Sigmoid colon (tissue), 7 donors: ENCODE results near the gene TRIM4. TPM values are rescaled to one million over a fixed set of nuclear protein-coding genes. Genes with fewer than 3 reads are reported as not detected.

Experiments
- DNase-seq: peaks from one replicate; pipeline ENCODE4 v3.0.0-alpha.2; 2019
- H3K27ac ChIP-seq, 4 donors: fragments of 200-600 bp; sonication (generic); one replicate each; pipeline ENCODE4 v1.5.1; 2016 to 2019; ENCODE audit warnings: mild to moderate bottlenecking in 1 of 4
- H3K27me3 ChIP-seq, 3 donors: fragments of 200-600 bp; sonication (generic); one replicate each; pipeline ENCODE4 v1.5.1; 2019; ENCODE audit warnings: mild to moderate bottlenecking in 1 of 3
- H3K36me3 ChIP-seq, 4 donors: fragments of 200-600 bp; sonication (generic); one replicate each; pipeline ENCODE4 v1.5.1; 2016 to 2019
- H3K4me1 ChIP-seq, 4 donors: fragments of 200-600 bp; sonication (generic); one replicate each; pipeline ENCODE4 v1.5.1; 2017 to 2019
- H3K4me3 ChIP-seq, 4 donors: fragments of 200-600 bp; sonication (generic); one replicate each; pipeline ENCODE4 v1.5.1; 2017 to 2019; ENCODE audit warnings: mild to moderate bottlenecking in 2 of 4, moderate library complexity in 1 of 4
- H3K9me3 ChIP-seq, 4 donors: fragments of 200-600 bp in 3 of 4; sonication (generic) in 3 of 4; one replicate each; pipeline versions ENCODE4 v1.5.1 to v1.6.1; 2013 to 2019
- CTCF ChIP-seq, 4 experiments: fragments of 450-650 bp in 3 of 4; fragments of 200-600 bp in 1 of 4; IDR thresholded peaks; one replicate each; pipeline ENCODE4 v1.5.1; 2016 to 2019; ENCODE audit warnings: antibody characterized with exemption in 4 of 4, mild to moderate bottlenecking in 3 of 4, moderate library complexity in 2 of 4
- EP300 ChIP-seq, 4 donors: sonication (generic); formaldehyde crosslinking; IDR thresholded peaks; one replicate each; pipeline ENCODE4 v1.6.1; 2017; ENCODE audit warnings: antibody characterized with exemption in 4 of 4
- POLR2A ChIP-seq, 2 donors: fragments of 450-650 bp; IDR thresholded peaks; one replicate each; pipeline ENCODE4 v1.6.1; 2016; ENCODE audit warnings: antibody characterized with exemption in 2 of 2, mild to moderate bottlenecking in 2 of 2, moderate library complexity in 2 of 2
- POLR2AphosphoS5 ChIP-seq, 4 donors: sonication (generic); formaldehyde crosslinking; IDR thresholded peaks; one replicate each; pipeline ENCODE4 v1.6.1; 2017; ENCODE audit warnings: antibody characterized with exemption in 4 of 4
- WGBS, 2 donors: extraction: QIAGEN DNeasy Blood & Tissue Kit; methylation state at CpG; one replicate each; pipeline ENCODE4 v1.1.7; 2013; 5-methylcytosine and 5-hydroxymethylcytosine counted together
- intact Hi-C: fragments of 100-400 bp; cut with DNase I; formaldehyde crosslinking; loops from one replicate; pipeline ENCODE4 v1.15.1; 2023
- polyA plus RNA-seq, 3 donors: library from polyadenylated mRNA; stranded (reverse); fragments of 200-250 nt; gene quantifications; one replicate each; pipeline ENCODE4 v1.2.3, GENCODE V29; 2013
- total RNA-seq, 4 donors: library from RNA; depleted of rRNA; stranded (reverse); fragments of >200 nt; gene quantifications; one replicate each; pipeline ENCODE4 v1.1.0, GENCODE V29; 2016
- donor health status: healthy with polysubstance abuse.
- donor health status: Bipolar disorder and iron deficiency.
- donor health status: healthy.

Gene TRIM4
- total and polyA plus RNA-seq, 7 donors, result 12.5 to 33.2 (median 21.9) TPM

- no peak for TF ChIP-seq EP300 (IDR thresholded peaks at IDR 0.05)
- TF ChIP-seq CTCF (IDR thresholded peaks at IDR 0.05), result no peak
- no peak for TF ChIP-seq POLR2A (IDR thresholded peaks at IDR 0.05)
- TF ChIP-seq POLR2AphosphoS5 (IDR thresholded peaks at IDR 0.05), result no peak
- Histone ChIP-seq H3K4me3 (no peak overlapping the region), H3K36me3 (peaks cover 23 to 88% (median 36%) of the 10 kb centered on the region in 4 donors)
Observed at GRCh38 chr7:99901581-99901980, 17.7 kb downstream of the TRIM4 start.

GRCh38 chr7:99899830-99900519 lies 19.4 kb downstream of the TRIM4 start:
- intact Hi-C loops, result no loop called here
- WGBS, 2 donors, result 98% methylated on average over 6 of the region's 6 CpGs
- Histone ChIP-seq H3K4me1 (no peaks in the 10 kb centered on the region), H3K9me3 (no peaks in the 10 kb centered on the region), H3K36me3 (peaks cover 18 to 72% (median 34%) of the 10 kb centered on the region in 4 donors), H3K4me3 (no peak overlapping the region), H3K27ac (no peak overlapping the region), H3K27me3 (no peaks in the 10 kb centered on the region)
- no peak for DNase-seq
- TF ChIP-seq CTCF (IDR thresholded peaks at IDR 0.05) (no peak), POLR2AphosphoS5 (IDR thresholded peaks at IDR 0.05) (no peak), POLR2A (IDR thresholded peaks at IDR 0.05) (no peak), EP300 (IDR thresholded peaks at IDR 0.05) (no peak)

More at GRCh38 chr7:99901581-99901980, 17.7 kb downstream of the TRIM4 start:
- Histone ChIP-seq H3K27me3 (no peaks in the 10 kb centered on the region), H3K9me3 (no peaks in the 10 kb centered on the region), H3K27ac (no peak overlapping the region), H3K4me1 (no peaks in the 10 kb centered on the region)
- DNase-seq, result no peak
- intact Hi-C loops, result no loop called here
- WGBS, 2 donors, result 96 to 97% methylated on average over 10 of the region's 10 CpGs

- no peaks in the 10 kb centered on the region for H3K9me3 ChIP-seq
- 87 to 90% methylated on average over 3 of the region's 3 CpGs for WGBS, 2 donors
- peaks cover 18 to 60% (median 31%) of the 10 kb centered on the region in 4 donors for H3K36me3 ChIP-seq
- no peaks in the 10 kb centered on the region for H3K27me3 ChIP-seq
- no peak overlapping the region for H3K4me3 ChIP-seq
- intact Hi-C loops, result no loop called here
- no peaks in the 10 kb centered on the region for H3K4me1 ChIP-seq
- no peak for TF ChIP-seq CTCF (IDR thresholded peaks at IDR 0.05)
- TF ChIP-seq EP300 (IDR thresholded peaks at IDR 0.05), result no peak
- no peak for TF ChIP-seq POLR2A (IDR thresholded peaks at IDR 0.05)
- TF ChIP-seq POLR2AphosphoS5 (IDR thresholded peaks at IDR 0.05), result no peak
- no peak overlapping the region for H3K27ac ChIP-seq
- no peak for DNase-seq
Observed at GRCh38 chr7:99898836-99899235, 20.5 kb downstream of the TRIM4 start.

- peaks cover 15 to 52% (median 25%) of the 10 kb centered on the region in 4 donors for H3K36me3 ChIP-seq
- TF ChIP-seq CTCF (IDR thresholded peaks at IDR 0.05) (no peak), POLR2AphosphoS5 (IDR thresholded peaks at IDR 0.05) (no peak), EP300 (IDR thresholded peaks at IDR 0.05) (no peak), POLR2A (IDR thresholded peaks at IDR 0.05) (no peak)
- H3K27ac ChIP-seq, result no peak overlapping the region
- 94 to 95% methylated on average over 2 of the region's 2 CpGs for WGBS, 2 donors
- no peaks in the 10 kb centered on the region for H3K9me3 ChIP-seq
- DNase-seq, result no peak
- H3K4me1 ChIP-seq, result no peaks in the 10 kb centered on the region
- H3K27me3 ChIP-seq, result no peaks in the 10 kb centered on the region
- intact Hi-C loops, result no loop called here
- no peak overlapping the region for H3K4me3 ChIP-seq
Observed at GRCh38 chr7:99898023-99898357, 21.3 kb downstream of the TRIM4 start.
